ENCODE data around the gene SMPDL3A.

SMPDL3A gene

DNA sequence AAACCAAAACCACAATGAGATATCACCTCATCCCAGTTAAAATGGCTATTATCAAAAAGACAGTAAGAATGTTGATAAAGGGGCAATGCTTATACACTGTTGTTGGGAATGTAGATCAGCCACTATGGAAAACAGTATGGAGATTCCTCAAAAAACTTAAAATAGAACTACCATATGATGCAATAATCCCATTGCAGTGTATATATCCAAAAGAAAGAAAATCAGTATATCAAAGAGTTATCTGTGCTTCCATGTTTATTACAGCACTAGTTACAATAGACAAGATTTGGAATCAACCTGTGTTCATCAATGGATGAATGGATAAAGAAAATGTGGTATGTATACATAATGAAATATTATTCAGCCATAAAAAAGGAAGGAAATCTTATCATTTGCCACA is 13.1 kb upstream of the SMPDL3A start:
- no peak for DNase-seq (ENCODE audit: low read depth in 2 of 2)

DNA sequence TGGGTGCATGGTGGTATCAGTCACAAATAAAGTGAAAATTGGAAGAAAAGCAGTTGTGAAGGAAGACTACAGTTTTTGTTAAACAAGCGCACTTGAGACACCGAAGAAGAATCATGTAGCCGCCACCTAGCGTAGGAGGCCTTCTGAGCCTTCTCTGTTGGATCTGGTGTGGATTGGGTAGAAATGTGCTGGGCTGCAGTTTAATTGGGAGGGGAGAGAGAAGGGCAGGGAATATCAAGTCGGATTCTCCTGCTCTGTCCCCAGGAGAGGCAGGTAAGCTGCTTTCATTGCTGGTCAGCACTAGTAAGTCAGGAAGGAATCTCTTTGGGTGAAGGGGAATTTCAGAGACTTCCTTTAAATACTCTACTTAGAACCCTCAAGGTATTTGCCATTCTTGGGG is 10.8 kb upstream of the SMPDL3A start:
- DNase-seq (ENCODE audit: low read depth in 2 of 2) = no peak

DNA sequence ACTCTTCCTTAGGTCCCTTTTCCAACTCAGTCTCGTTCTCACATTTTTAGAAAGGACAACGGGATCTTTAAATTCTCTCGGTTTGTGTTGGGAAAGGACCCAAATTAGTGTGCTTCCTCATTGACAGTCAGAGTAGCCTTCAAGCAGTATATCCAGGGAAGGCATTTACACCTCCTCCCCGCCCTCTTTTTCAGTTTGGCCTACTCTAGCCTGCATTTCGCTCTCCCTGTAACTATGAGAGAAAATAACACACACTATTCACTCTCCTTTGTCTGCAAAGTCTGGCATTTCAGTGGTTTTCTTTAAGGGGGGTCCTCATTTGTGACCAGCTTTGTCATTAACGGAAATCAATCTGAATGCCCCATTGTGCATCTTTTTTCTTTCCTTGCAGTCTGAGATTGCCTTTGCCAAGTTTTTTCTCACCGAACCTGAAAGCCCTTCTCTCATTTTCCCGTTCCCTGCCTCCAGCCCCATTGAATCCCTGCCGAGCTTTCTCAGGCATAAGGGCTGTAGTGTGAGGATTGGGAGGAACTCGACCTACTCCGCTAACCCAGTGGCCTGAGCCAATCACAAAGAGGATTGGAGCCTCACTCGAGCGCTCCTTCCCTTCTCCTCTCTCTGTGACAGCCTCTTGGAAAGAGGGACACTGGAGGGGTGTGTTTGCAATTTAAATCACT is 9.9 kb upstream of the SMPDL3A start:
- no peak for DNase-seq (ENCODE audit: low read depth in 2 of 2)

DNA sequence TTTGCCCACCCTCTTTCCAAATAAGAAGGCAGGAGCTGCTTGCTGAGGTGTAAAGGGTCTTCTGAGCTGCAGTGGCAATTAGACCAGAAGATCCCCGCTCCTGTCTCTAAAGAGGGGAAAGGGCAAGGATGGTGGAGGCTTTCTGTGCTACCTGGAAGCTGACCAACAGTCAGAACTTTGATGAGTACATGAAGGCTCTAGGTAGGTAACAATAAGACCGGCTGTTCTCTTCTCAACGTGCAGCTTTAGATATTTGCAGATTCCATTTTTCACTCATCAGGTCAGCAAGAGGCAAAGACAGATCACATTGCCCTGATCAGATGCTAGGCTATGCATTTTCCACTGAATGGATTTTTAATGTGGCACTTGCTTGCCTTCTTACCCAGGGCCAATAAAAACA is 9.4 kb upstream of the SMPDL3A start, which contains the start of gene FABP7:
FABP7 (plus strand) TSS at position 50 of the 400 bp plus-strand sequence; CDS start at position 129, 79 bp downstream.
- no peak for DNase-seq (ENCODE audit: low read depth in 2 of 2)

DNA sequence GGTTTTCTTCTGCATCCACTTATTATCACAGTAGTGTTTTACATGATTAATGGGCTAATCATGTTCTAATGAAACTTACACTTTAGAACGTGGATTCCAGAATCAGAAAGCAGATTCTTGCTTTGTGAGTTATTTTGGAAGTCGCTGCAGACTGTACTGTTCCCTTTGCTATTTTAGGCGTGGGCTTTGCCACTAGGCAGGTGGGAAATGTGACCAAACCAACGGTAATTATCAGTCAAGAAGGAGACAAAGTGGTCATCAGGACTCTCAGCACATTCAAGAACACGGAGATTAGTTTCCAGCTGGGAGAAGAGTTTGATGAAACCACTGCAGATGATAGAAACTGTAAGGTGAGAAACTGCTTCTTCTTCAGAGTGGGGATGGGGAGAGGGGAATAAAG is 8.9 kb upstream of the SMPDL3A start:
- no peak for DNase-seq (ENCODE audit: low read depth in 2 of 2)

DNA sequence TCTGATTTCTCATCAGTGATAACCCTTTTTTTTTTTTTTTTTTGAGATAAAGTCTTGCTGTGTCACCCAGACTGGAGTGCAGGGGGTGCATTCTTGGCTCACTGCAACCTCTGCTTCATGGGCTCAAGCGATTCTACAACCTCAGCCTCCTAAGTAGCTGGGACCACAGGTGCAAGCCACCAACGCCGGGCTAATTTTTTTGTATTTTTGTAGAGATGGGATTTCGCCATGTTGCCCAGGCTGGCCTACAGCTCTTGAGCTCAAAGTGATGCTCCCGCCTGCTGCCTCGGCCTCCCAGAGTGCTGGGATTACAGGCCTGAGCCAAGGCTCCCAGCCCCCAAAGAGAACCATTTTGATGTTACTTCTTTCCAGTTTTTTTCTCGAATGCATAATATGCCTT is 7.3 kb upstream of the SMPDL3A start:
- DNase-seq (ENCODE audit: low read depth in 2 of 2) = no peak

DNA sequence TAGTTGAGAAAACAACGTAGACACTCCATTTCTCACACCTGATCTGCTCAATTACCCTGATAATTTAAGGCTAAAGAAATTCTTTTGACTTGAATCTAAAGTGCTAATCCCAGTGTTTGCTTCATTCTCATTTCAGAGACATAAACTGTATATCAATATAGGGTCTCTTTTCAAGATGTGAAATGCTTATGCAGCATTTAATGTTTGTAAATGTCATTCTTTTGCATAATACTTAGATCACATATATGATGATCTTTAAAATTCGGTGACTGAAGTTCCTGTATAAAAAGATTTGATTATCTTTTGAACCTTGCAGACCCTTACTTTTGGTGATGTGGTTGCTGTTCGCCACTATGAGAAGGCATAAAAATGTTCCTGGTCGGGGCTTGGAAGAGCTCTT is 5.7 kb upstream of the SMPDL3A start:
- no peak for DNase-seq (ENCODE audit: low read depth in 2 of 2)

DNA sequence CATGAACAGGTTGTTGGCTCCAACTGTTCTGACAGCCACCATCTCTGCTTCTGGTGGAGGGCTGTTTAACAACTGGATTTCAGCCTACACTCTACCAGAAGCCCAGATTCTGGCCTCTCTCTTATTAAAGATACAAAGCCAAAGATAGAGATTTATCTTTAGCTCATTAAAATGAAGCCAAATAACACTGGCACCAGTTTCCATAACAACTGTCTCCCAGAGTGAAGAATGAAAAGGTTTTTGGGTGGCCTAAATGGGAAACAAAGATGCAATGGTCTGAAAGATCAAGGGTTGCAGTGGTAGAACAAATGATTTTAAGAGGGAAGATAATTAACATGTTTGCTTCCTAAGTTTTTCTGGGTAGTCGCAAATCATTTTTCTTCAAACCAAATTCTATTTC is 3.2 kb upstream of the SMPDL3A start:
- DNase-seq (ENCODE audit: low read depth in 2 of 2) = no peak

DNA sequence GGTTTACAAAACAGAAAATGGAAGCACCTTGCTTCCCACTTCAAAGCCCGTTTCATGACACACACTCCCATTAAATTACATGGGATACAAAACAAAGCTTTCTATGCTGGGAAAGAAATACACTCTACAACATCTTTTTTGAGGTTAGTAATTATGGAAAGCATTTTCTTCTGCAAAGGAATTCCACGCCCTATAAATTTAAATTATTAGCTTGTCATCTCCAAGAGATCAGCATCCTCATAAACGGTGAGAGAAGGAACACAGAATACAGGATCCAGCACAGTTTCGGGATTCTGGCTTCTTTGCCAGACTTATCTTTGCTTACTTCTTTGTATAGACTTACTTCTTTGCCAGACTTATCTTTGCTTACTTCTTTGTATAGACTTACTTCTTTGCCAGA is 1.3 kb upstream of the SMPDL3A start:
- DNase-seq (ENCODE audit: low read depth in 2 of 2) = no peak

DNA sequence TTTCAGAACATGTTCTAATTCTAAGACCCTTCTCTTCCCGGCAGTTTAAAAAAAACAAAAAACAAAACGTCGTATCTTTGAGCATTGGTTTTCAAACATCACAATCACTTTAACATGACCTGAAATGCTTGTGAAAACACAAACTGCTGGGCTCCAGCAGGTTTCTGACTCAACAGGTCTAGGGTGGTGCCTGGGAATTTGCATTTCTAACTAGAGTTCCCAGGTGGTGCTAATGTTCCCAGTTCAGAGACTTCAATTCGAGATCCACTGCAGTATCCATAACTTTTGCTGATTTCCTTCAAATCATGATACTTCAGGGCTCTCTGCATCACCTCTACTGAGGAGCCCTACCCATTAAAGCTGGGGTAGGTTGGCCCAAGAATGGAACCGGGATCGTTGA is 850 bp upstream of the SMPDL3A start:
- no peak for DNase-seq (ENCODE audit: low read depth in 2 of 2)

DNA sequence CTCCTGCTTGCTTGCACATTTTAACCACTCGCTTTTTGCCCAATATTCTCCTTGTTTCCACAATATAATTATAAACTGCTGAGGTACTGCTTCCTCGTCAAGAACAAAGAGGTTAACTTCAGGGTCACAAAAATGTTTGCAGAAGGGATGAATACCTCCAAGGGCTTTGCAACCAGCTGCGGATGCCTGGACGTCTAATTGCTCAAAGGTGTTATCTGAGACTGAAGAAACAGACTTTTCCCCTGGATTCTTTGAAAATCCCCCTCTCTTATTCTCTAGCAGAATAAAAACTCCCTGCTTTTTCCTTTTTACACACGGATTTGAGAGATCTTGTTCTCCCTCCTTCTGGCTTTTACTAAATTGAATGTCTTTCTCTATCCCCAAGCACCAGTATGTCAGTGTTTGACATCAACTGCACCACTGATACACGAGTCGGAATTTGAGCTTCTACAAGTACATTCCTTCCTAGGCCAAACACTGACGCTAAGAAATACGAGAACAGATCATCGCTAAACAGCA is 336 bp upstream of the SMPDL3A start:
- DNase-seq (ENCODE audit: low read depth in 2 of 2) = no peak

DNA sequence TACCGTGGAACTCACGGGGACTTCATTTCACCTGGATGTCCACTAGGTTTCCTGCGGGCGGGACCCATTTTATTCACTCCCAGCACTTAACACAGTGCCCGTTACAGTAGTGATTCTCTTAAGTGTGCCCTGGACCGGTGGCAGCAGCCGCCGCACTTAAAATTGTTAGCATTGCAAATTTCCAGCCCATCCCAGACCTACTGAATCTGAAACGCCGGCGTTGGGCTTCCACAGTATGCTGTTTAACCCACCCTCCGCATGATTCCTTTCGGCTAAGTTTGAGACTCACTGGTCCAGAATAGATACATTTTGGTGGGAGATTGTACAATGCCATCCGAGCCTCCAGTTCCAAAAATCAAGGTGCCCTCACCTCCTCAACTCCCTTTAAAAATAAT is 967 bp downstream of the SMPDL3A start:
- no peak for DNase-seq (ENCODE audit: low read depth in 2 of 2)

DNA sequence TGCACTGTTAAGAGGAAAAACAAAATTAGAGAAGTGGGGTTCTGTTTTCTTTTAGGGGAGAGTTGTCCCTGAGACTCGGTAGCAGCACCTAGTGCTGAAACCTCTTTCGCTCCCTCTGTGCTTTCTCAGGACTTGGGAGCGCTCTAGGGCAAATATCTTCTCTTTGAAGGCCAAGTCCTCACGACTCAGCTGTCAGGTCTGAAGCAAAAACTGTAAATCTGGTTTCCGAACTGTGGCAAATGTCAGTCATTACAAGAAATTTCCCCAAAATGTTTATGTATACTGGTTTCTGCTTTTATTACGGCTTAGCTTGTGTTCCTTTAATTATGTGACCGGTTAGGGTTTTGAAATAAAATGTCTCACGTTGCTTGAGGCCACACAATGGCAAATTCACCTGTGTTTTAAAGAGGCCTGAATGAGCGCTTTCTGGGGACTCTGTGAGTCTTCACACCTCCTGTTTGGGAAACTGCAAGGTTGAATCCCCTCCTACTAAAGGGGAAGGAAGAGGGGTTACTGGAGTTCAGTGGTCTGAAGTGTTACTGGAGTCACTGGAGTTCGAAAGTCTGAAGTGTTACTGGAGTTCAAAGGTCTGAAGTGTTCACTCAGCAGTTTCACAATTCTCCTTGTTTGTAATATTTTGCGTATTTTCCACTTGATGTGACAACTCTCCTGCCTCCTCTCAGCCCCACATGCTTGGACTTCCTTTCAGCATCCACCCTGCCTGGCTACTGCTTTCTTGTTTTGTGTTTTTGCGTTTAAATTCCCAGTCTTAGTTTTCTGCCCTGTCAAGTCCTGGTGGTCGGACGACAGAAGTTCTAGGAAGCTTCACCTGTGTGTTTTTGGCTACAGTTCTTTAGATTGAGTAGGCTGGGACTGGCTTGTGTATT is 1.6 kb downstream of the SMPDL3A start:
- no peak for DNase-seq (ENCODE audit: low read depth in 2 of 2)

DNA sequence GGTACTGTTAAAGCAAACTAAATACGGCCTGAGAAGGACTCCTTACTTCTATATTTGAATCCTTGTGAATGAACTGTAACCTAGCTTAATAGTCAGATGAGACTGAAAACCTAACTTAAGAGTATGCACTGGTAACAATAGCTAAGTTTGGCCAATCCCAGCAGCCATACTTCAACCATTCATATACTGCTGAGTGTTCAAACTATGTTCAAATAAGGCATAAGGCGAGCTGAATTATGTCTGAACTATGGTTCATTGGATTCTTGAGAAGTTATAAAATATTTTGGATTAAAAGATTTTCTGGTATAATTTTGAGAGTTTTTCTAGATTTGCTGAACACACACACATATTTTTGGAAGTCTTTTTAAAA is 2.2 kb downstream of the SMPDL3A start:
- DNase-seq (ENCODE audit: low read depth in 2 of 2) = no peak

DNA sequence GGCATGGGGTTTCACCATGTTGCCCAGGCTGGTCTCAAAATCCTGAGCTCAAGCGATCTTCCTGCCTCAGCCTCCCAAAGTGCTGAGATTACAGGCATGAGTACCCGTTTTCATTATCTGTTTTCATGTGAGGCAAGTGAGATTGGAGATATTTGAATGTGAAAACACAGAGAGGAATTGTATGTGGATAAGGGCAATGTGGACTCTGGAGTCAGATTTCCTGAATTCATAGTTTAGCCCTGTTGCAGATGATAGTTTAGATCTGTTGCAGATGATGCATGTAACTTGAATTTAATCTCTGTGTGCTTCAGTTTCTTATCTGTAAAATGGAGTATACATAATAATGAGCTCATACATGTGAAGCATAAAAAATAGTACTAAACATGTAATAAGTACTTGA is 3.7 kb downstream of the SMPDL3A start:
- no peak for DNase-seq (ENCODE audit: low read depth in 2 of 2)

DNA sequence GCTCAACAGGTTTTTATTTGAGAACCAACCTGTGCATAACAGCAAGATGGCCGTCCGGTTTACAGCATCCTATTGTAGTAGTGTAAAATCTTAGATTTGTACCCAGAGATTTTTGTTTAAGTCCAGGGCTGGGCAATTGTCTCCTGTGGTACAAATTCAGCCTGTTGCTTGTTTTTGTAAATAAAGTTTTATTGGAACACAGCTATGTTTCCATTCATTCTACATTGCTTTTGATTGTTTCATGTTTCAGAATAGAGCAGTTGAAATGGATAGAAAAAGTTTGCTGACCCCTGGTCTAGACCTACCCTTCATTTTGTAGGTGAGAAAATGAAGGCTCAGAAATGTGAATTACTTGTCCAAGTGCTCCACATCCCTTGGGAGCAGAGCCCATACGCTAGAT is 8.5 kb downstream of the SMPDL3A start:
- DNase-seq (ENCODE audit: low read depth in 2 of 2) = no peak

DNA sequence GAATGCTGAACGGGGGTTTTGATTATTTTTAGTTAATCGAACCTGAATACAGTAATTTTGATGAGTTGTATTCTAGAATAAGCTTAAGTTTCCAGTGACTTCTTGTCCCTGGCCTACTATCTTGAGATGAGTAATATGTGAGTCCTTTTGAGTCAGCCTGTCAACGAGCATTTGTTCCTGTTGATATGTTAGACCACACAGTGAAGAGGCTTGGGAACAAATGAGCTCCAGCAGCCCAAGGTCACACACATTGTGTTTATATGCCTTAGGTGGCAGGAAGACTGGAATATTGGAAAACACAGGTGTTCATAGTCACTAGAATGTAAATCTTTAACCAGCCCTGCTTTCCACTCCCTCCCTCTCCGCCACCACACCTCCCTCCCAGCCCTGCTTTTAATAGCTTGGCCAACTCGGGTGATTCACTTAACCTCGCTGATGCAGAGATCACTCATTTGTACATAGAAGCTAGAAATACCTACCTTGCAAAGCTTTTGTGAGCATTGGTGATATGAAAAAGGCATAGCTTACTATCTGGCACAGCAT is 9.1 kb downstream of the SMPDL3A start:
- DNase-seq (ENCODE audit: low read depth in 2 of 2) = no peak

DNA sequence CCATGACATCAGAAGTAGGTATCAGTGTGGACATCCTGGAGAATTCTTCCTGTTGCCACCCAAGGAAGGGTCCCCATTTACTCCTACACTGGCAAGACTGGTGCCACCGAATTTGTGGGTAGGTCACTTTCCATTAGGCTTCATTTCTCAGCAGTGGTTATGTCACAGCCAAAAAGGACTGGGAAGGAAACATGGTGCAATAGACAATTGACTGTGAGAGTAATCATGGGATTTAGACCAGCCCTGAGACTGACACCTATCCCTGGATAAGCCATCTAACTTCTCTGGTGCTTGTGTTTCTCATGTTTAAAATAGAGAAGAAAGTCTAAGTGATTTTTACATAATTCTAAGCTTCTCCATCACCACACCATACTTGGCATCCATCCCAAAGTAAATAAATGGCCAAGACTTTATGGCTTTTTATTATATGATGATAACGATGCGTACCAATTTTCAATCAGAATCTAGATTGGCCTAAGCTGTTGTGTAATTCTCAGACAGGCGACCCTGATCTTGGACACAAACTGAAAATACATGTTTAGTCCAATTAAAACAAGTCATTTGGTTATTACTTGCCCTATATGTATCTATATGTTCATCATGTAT is 10.2 kb downstream of the SMPDL3A start:
- no peak for DNase-seq (ENCODE audit: low read depth in 2 of 2)

DNA sequence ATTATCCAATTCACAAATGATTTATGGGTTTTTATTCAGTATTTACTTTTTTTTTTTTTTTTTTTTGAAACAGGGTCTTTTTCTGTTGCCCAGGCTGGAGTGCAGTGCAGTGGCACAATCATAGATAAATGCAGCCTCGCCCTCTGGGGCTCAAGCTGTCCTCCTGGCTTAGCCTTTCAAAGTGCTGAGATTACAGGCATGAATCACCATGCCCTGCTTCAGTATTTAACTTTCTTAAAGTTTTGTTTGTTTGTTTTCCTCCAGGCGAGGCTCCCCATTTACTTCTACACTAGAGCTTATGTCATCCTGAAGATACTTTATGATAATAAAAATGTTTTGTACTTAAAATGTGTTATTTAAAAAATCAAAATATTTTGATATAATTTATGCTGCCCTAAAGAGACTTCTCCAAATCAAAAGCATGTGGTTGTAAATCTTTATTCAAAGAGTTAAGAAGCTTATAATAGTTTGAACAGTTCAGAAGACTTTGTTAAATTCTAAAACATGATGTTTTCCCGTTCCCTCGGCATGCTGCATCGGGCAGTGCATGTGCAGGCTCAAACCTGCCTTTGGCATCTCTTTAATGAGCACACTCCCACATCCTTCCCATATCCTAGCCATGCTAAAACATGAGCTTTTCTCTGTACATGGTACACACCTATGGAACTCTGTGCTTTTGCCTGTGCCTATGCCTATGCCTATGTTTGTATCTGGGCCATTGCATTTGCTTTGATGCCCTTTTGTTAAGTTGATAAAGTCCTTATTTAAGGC is 11.0 kb downstream of the SMPDL3A start:
- DNase-seq (ENCODE audit: low read depth in 2 of 2) = no peak

DNA sequence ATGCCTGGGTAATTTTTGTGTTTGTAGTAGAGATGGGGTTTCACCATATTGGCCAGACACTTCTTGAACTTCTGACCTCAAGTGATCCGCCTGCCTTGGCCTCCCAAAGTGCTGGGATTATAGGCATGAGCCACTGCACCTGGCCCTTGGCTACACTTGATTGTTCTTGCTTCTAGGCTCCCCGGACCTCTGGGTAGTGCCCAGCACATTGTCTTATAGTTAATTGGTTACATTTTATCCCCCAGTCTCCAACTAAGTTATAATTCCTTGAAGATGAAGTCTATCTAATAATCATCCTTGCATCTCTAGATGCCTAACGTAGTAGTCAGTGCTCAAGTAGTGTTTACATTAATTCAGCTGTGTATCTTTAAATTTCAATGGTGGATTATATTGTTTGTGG is 11.8 kb downstream of the SMPDL3A start:
- DNase-seq (ENCODE audit: low read depth in 2 of 2) = no peak

DNA sequence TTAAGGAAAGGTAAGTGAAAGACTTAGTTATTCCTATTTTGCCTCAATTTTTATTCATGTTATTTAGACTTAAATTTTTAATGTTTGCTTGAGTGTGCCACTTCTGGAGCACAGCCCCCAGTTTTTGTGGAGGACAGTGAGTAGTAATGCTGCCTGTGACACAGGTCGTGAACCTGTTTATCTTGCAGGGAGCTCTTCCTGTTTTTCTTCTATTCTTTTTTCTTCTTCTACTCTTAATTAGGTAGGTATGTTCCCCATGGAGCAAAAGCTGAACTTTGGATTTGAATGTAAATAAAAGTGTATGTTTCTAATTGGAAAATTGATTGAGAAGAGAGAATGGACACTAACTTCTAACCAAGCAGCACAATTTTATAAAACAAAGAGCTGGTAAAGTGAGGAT is 12.3 kb downstream of the SMPDL3A start:
- DNase-seq (ENCODE audit: low read depth in 2 of 2) = no peak
